GM12878 (cell line): Measurements from ENCODE around the gene TIMM17B. TPM values are rescaled to one million over a fixed set of nuclear protein-coding genes. Genes with fewer than 3 reads are reported as not detected.

Experiments
- ATAC-seq: fragments of 200-7000 bp; cut with Tn5 transposase; 3 replicates; pipeline ENCODE4 v1.9.1; 2020; ENCODE audit warnings: mild to moderate bottlenecking, moderate library complexity
- BruUV-seq: library from RNA; stranded (reverse); fragments of 400-500 nt; replicated peaks from 2 replicates; lab custom pipeline; 2021; lab: Mats Ljungman, UMichigan
- CTCF ChIA-PET: fragments of 300-600 bp; sonication (Branson Sonifier 250); formaldehyde crosslinking; extraction: SDS; loops from one replicate; lab custom pipeline; 2021; ENCODE audit warnings: inconsistent platforms; lab: Yijun Ruan, JAX
- POLR2A ChIA-PET: fragments of 350-600 bp; formaldehyde crosslinking; extraction: SDS; loops from one replicate; lab custom pipeline; 2021; ENCODE audit warnings: inconsistent platforms; lab: Charles Lee
- RAD21 ChIA-PET: fragments of 300-600 bp; sonication (Branson Sonifier 250); formaldehyde crosslinking; loops from one replicate; lab custom pipeline; 2023; ENCODE audit warnings: antibody characterized with exemption; ENCODE audit not compliant: unreplicated experiment; lab: Charles Lee
- SMC1A ChIA-PET: fragments of 300-600 bp; sonication (Branson Sonifier 250); formaldehyde crosslinking; loops from one replicate; lab custom pipeline; 2023; ENCODE audit not compliant: unreplicated experiment, uncharacterized antibody; lab: Charles Lee
- DNase-seq: peaks from one replicate; pipeline ENCODE4 v3.0.0-alpha.2; 2011; ENCODE audit warnings: low read depth, low spot score
- FAIRE-seq: peaks from 3 replicates; lab custom pipeline; 2011; peaks lifted over from hg19 to GRCh38; lab: Jason Lieb, UNC
- H2AFZ ChIP-seq: 2 replicates; pipeline ENCODE4 v1.6.0; 2011; ENCODE audit warnings: low read depth, low read length, control low read depth; ENCODE audit not compliant: control insufficient read depth
- H3K27ac ChIP-seq: 2 replicates; pipeline ENCODE4 v1.5.1; 2011; ENCODE audit warnings: control low read depth; ENCODE audit not compliant: control insufficient read depth, insufficient read depth
- H3K27me3 ChIP-seq, 2 experiments: replicated peaks in 1 of 2; 2 replicates each; pipeline versions ENCODE4 v1.6.0 to v1.6.1; 2011; ENCODE audit warnings: low read length in 1 of 2; ENCODE audit not compliant: control insufficient read depth in 2 of 2, insufficient read depth in 2 of 2
- H3K36me3 ChIP-seq, 2 experiments: 2 replicates each; pipeline ENCODE4 v1.5.1; 2011; ENCODE audit warnings: low read length in 1 of 2; ENCODE audit not compliant: control insufficient read depth in 2 of 2, insufficient read depth in 2 of 2
- H3K4me1 ChIP-seq: 2 replicates; pipeline ENCODE4 v1.6.1; 2011; ENCODE audit warnings: mild to moderate bottlenecking, low read length, moderate library complexity, mixed read lengths; ENCODE audit not compliant: control insufficient read depth, insufficient read depth
- H3K4me2 ChIP-seq: 2 replicates; pipeline ENCODE4 v1.6.0; 2011; ENCODE audit warnings: control low read depth; ENCODE audit not compliant: control insufficient read depth, insufficient read depth
- H3K4me3 ChIP-seq: fragments of 200-600 bp; sonication (generic); 2 replicates; pipeline ENCODE4 v1.5.1; 2016
- H3K79me2 ChIP-seq: 2 replicates; pipeline ENCODE4 v1.6.0; 2011; ENCODE audit warnings: low read length; ENCODE audit not compliant: control insufficient read depth, insufficient read depth
- H3K9ac ChIP-seq: 2 replicates; pipeline ENCODE4 v1.8.0; 2011; ENCODE audit warnings: low read length, control low read depth, mixed read lengths; ENCODE audit not compliant: control insufficient read depth, insufficient read depth
- H3K9me3 ChIP-seq: replicated peaks from 3 replicates; pipeline ENCODE4 v1.5.1; 2011; ENCODE audit warnings: mild to moderate bottlenecking, low read length; ENCODE audit not compliant: control insufficient read depth, insufficient read depth
- H4K20me1 ChIP-seq: 2 replicates; pipeline ENCODE4 v1.6.0; 2011; ENCODE audit not compliant: control insufficient read depth, insufficient read depth
- CBX3 ChIP-seq: fragments of 200-600 bp; sonication (generic); IDR thresholded peaks from 2 replicates; pipeline ENCODE4 v1.6.1; 2016; ENCODE audit warnings: low read depth, borderline replicate concordance
- HDAC2 ChIP-seq: fragments of 200-600 bp; sonication (generic); IDR thresholded peaks from 2 replicates; pipeline ENCODE4 v1.6.1; 2017
- HDAC6 ChIP-seq: fragments of 200-600 bp; sonication (generic); IDR thresholded peaks from one replicate; pipeline ENCODE4 v1.8.0; 2017; ENCODE audit warnings: antibody characterized with exemption; ENCODE audit not compliant: unreplicated experiment
- IRF5 ChIP-seq: fragments of 450-650 bp; IDR thresholded peaks from 2 replicates; pipeline ENCODE4 v1.6.1; 2017; ENCODE audit warnings: borderline replicate concordance
- KAT2A ChIP-seq: conservative IDR thresholded peaks from 2 replicates; pipeline ENCODE4 v1.6.1; 2011; ENCODE audit warnings: low read depth, low read length; ENCODE audit not compliant: control insufficient read depth
- MLLT1 ChIP-seq: fragments of 450-650 bp; IDR thresholded peaks from 2 replicates; pipeline ENCODE4 v1.6.1; 2016; ENCODE audit warnings: mild to moderate bottlenecking
- POLR2AphosphoS2 ChIP-seq: IDR thresholded peaks from 2 replicates; pipeline ENCODE4 v1.6.1; 2011; ENCODE audit warnings: low read depth, mild to moderate bottlenecking, low read length, improper control_type of control experiment, moderate library complexity
- ZBTB11 ChIP-seq: fragments of 450-650 bp; formaldehyde crosslinking; IDR thresholded peaks from 2 replicates; pipeline ENCODE4 v1.5.0; 2022; ENCODE audit warnings: mild to moderate bottlenecking, missing genetic modification characterization
- WGBS: methylation state at CpG from one replicate; pipeline ENCODE4 v1.1.6; 2016; ENCODE audit warnings: low lambda C conversion rate; ENCODE audit not compliant: insufficient replicate concordance, insufficient coverage; ENCODE audit errors: missing lambda C conversion rate; 5-methylcytosine and 5-hydroxymethylcytosine counted together
- in situ Hi-C: fragments of 300-500 bp; cut with MboI; formaldehyde crosslinking; loops from 9 replicates; pipeline ENCODE4 v1.14.3; 2018; ENCODE audit warnings: mixed read lengths
- intact Hi-C: fragments of 100-400 bp; cut with micrococcal nuclease; formaldehyde crosslinking; loops from one replicate; pipeline ENCODE4 v1.14.2; 2022; ENCODE audit not compliant: unreplicated experiment
- polyA plus RNA-seq, 11 experiments: library from polyadenylated mRNA; depleted of rRNA in 4 of 11; unstranded in 6 of 11; stranded (reverse) in 5 of 11; fragments of >200 nt; fragmentation: Nextera tagmentation in 4 of 11; fragmentation: Illumina TruSeq in 1 of 11; extraction: Ambion mirVana in 4 of 11; extraction: Trizol in 1 of 11; gene quantifications; 1 replicate in 1 of 11; 2 replicates in 10 of 11; pipeline versions ENCODE4 v1.2.1 to v1.2.3, GENCODE V29; 2011 to 2016; ENCODE audit warnings: inconsistent platforms in 2 of 11, missing spikeins in 2 of 11, low read depth in 1 of 11
- total RNA-seq, 4 experiments: library from RNA; depleted of rRNA in 3 of 4; stranded (reverse); fragments of >200 nt in 3 of 4; fragmentation: Illumina TruSeq in 1 of 4; extraction: Trizol in 1 of 4; gene quantifications; 2 replicates each; pipeline versions ENCODE4 v1.2.1 to v1.2.3, GENCODE V29; 2013 to 2021

Gene TIMM17B
- total and polyA plus RNA-seq, 10 of the 15 experiments (the other 5 are each of a cell fraction or from before 2014, with no cell fraction given) = 4.5 to 88.7 (median 47.5) TPM

GRCh38 chrX:48927123-48927522, 29.6 kb upstream of the TIMM17B start (continued):
- TF ChIP-seq HDAC6 = no peak

- H4K20me1 ChIP-seq = no peaks in the 10 kb centered on the region
- no peaks in the 10 kb centered on the region; the same call in 1 of the 2 replicates for H3K79me2 ChIP-seq
- ATAC-seq (no peak), DNase-seq (no peak)
- no TSS peak for BruUV-seq
- peaks cover 12% of the 10 kb centered on the region for H3K4me1 ChIP-seq
- no peaks in the 10 kb centered on the region for H3K27me3 ChIP-seq
- peaks cover 0 to 5% of the 10 kb centered on the region in 2 experiments; a peak in 2 of 4 replicates for H3K36me3 ChIP-seq
- H3K4me3 ChIP-seq = no peak overlapping the region
- in situ Hi-C loops = no loop called here
- TF ChIP-seq KAT2A = no peak
- no peak for TF ChIP-seq ZBTB11 (CRISPR knock-in tag)
- TF ChIP-seq HDAC2 = no peak
- no peak for TF ChIP-seq CBX3
- TF ChIP-seq IRF5 = no peak
- TF ChIP-seq POLR2AphosphoS2 = no peak
- TF ChIP-seq MLLT1 = no peak
- TF ChIP-seq, all 136 proteins: peak for 0
- Histone ChIP-seq H3K27ac (no peak overlapping the region), H3K9me3 (no peaks in the 10 kb centered on the region), H3K9ac (no peak overlapping the region), H3K4me2 (no peak overlapping the region), H2AFZ (no peak overlapping the region)
- ChIA-PET POLR2A (no interaction called here), RAD21 (no interaction called here), SMC1A (interaction anchor here (0.7 kb wide), 1 partner anchor 13 kb away, joined by 3 read pairs; no protein-coding TSS in a partner anchor), CTCF (no interaction called here)
- WGBS = 38% methylated on average over 5 of the region's 5 CpGs
- FAIRE-seq = no peak
- intact Hi-C loops = loop anchor here (1.0 kb wide), 1 partner anchor 15 kb away; no protein-coding TSS in a partner anchor
These were observed 26.7 kb upstream of the TIMM17B start for GRCh38 chrX:48924270-48924669.
